Measurements from ENCODE around the gene NBDY.

GRCh38 chrX:56763556-56764152 is 34.6 kb downstream of the NBDY start:
- TF ChIP-seq POLR2A (IDR thresholded peaks at IDR 0.05) (no peak), CTCF (IDR thresholded peaks at IDR 0.05) (no peak), POLR2AphosphoS5 (IDR thresholded peaks at IDR 0.05) (no peak)

Measured in prostate gland (tissue), 2 donors.